Measurements from ENCODE around the gene AKR1E2. TPM values are rescaled to one million over a fixed set of nuclear protein-coding genes. Genes with fewer than 3 reads are reported as not detected.

AKR1E2 gene
- total RNA-seq, 1 experiment from 2014 or later: 0.30 TPM

- DNase-seq (ENCODE audit: low read depth): no peak
These were observed 19.8 kb downstream of the AKR1E2 start for GRCh38 chr10:4845766-4846165.

GRCh38 chr10:4846775-4847174, 20.8 kb downstream of the AKR1E2 start:
- DNase-seq (ENCODE audit: low read depth): no peak

GRCh38 chr10:4847561-4848355, 21.8 kb downstream of the AKR1E2 start:
- DNase-seq (ENCODE audit: low read depth): peak; percentile 57

- DNase-seq (ENCODE audit: low read depth): no peak
These were observed 22.5 kb downstream of the AKR1E2 start for GRCh38 chr10:4848356-4849041.

GRCh38 chr10:4849042-4849402, 23.0 kb downstream of the AKR1E2 start:
- DNase-seq (ENCODE audit: low read depth): no peak

GRCh38 chr10:4849555-4850242, 23.7 kb downstream of the AKR1E2 start:
- DNase-seq (ENCODE audit: low read depth): peak; percentile 77

- no peak for DNase-seq (ENCODE audit: low read depth)
These were observed 24.4 kb downstream of the AKR1E2 start for GRCh38 chr10:4850397-4850796.

- DNase-seq (ENCODE audit: low read depth): no peak
These were observed 25.2 kb downstream of the AKR1E2 start for GRCh38 chr10:4851176-4851575.

GRCh38 chr10:4851846-4852245, 25.8 kb downstream of the AKR1E2 start:
- peak; percentile 22 for DNase-seq (ENCODE audit: low read depth)

- DNase-seq (ENCODE audit: low read depth): peak; percentile 15
These were observed 40.1 kb downstream of the AKR1E2 start for GRCh38 chr10:4865945-4866661.

GRCh38 chr10:4867109-4867519, 41.1 kb downstream of the AKR1E2 start:
- no peak for DNase-seq (ENCODE audit: low read depth)

GRCh38 chr10:4867520-4868356, 41.7 kb downstream of the AKR1E2 start:
- peak; percentile 68 for DNase-seq (ENCODE audit: low read depth)

- DNase-seq (ENCODE audit: low read depth): no peak
These were observed 42.3 kb downstream of the AKR1E2 start for GRCh38 chr10:4868357-4868657.

- DNase-seq (ENCODE audit: low read depth): no peak
These were observed 56.7 kb downstream of the AKR1E2 start for GRCh38 chr10:4882704-4883078.

- DNase-seq (ENCODE audit: low read depth): peak; percentile 83
These were observed 57.2 kb downstream of the AKR1E2 start for GRCh38 chr10:4883079-4883739.

GRCh38 chr10:4885162-4885561, 59.2 kb downstream of the AKR1E2 start:
- no peak for DNase-seq (ENCODE audit: low read depth)

GRCh38 chr10:4887501-4887900, 61.5 kb downstream of the AKR1E2 start:
- no peak for DNase-seq (ENCODE audit: low read depth)

- DNase-seq (ENCODE audit: low read depth): no peak
These were observed 62.2 kb downstream of the AKR1E2 start for GRCh38 chr10:4888236-4888635.

- DNase-seq (ENCODE audit: low read depth): no peak
These were observed 64.0 kb downstream of the AKR1E2 start for GRCh38 chr10:4889959-4890358.

GRCh38 chr10:4892681-4893080, 66.7 kb downstream of the AKR1E2 start:
- DNase-seq (ENCODE audit: low read depth): no peak

GRCh38 chr10:4894335-4894734, 68.3 kb downstream of the AKR1E2 start:
- DNase-seq (ENCODE audit: low read depth): no peak
